ENCODE data around the gene PTPN18.
A peak's percentile ranks its signal among the peaks of the same experiment; 100 is the strongest.

The PTPN18 gene

GRCh38 chr2:130359466-130359865 lies 3.6 kb downstream of the PTPN18 start:
- TF ChIP-seq Cebpa-rat (IDR thresholded peaks at IDR 0.05): no peak
- H3K9ac ChIP-seq: no peak overlapping the region
- no peak overlapping the region for H3K4me2 ChIP-seq
- H3K4me3 ChIP-seq: no peak overlapping the region
- no peaks in the 10 kb centered on the region for H4K20me1 ChIP-seq
- no peaks in the 10 kb centered on the region for H3K27me3 ChIP-seq
- H3K27ac ChIP-seq: no peak overlapping the region
- no peaks in the 10 kb centered on the region for H3K9me3 ChIP-seq
- H3K4me1 ChIP-seq: peaks cover 19% of the 10 kb centered on the region
- H3K36me3 ChIP-seq: 0 out of 2 replicates have a peak, but pooled peaks cover 4% of the 10 kb centered on the region

DNA sequence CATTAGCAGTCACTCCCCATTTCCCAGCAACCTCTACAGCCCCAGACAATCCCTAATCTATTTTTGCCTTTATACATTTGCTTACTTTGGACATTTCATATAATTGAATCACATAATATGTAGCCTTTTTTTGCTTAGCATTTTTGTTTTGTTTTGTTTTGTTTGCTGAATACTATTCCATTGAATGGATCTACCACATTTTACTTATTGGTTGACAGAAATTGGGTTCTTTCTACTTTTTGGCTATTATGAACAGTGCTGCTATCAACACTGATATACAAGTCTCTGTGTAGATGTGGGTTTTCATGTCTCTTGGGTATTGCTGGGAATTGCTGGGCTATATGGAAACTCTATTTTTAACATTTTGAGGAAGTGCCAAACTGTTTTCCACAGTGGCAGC lies 7.6 kb downstream of the PTPN18 start:
- H3K27ac ChIP-seq: no peak overlapping the region
- H3K9ac ChIP-seq: no peak overlapping the region
- no peaks in the 10 kb centered on the region for H3K9me3 ChIP-seq
- no peak for TF ChIP-seq Cebpa-rat (IDR thresholded peaks at IDR 0.05)
- no peaks in the 10 kb centered on the region for H4K20me1 ChIP-seq
- no peaks in the 10 kb centered on the region; the same call in 1 of the 2 replicates for H3K4me1 ChIP-seq
- no peak overlapping the region for H3K4me2 ChIP-seq
- H3K36me3 ChIP-seq: 0 out of 2 replicates have a peak, but pooled peaks cover 4% of the 10 kb centered on the region
- H3K27me3 ChIP-seq: no peaks in the 10 kb centered on the region
- H3K4me3 ChIP-seq: no peak overlapping the region

DNA sequence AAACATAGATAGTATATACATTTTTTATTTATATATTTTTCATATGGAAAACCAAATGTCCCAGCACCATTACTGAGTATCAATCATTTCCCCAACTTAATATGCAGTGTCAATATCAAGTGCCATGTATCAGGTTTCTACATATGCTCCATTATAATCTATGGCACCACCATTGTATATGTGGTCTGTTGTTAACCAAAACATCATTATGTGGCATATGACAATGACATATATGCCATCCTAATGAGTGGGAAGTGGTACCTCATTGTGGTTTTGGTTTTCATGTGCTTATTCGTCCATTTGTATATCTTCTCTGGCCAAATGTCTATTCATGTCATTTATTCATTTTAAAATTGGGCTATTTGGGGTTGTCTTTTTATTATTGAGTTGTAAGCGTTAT lies 9.2 kb downstream of the PTPN18 start:
- no peak for TF ChIP-seq Cebpa-rat (IDR thresholded peaks at IDR 0.05)
- H3K4me3 ChIP-seq: no peak overlapping the region
- peaks cover 2% of the 10 kb centered on the region for H3K4me1 ChIP-seq
- no peaks in the 10 kb centered on the region for H3K9me3 ChIP-seq
- no peaks in the 10 kb centered on the region for H3K27me3 ChIP-seq
- H3K27ac ChIP-seq: no peak overlapping the region
- H3K4me2 ChIP-seq: no peak overlapping the region
- no peaks in the 10 kb centered on the region for H4K20me1 ChIP-seq
- no peak overlapping the region for H3K9ac ChIP-seq
- H3K36me3 ChIP-seq: no peaks in the 10 kb centered on the region

DNA sequence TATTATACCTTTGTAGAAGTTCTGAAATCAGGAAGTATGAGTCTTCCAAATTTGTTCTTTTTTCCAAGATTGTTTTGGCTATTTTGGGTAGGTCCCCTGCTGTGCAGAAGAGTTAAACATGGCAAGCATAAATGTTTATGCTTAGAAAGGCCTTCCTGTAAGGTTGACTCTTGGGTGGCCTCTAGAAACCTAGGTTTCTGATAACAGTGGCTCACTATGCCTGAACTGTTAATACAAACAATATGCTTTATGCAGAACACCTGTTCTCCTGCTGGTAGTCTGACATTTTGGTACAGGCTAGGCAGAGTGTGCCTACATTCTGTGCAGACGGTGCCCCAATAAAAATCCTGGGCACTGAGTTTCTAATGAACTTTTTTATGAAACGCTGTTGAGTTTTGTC lies 10.1 kb downstream of the PTPN18 start:
- Histone ChIP-seq H3K9ac (no peak overlapping the region), H3K9me3 (no peaks in the 10 kb centered on the region), H3K27ac (no peak overlapping the region), H3K4me3 (no peak overlapping the region), H3K36me3 (no peaks in the 10 kb centered on the region), H3K27me3 (no peaks in the 10 kb centered on the region), H3K4me1 (peaks cover 11% of the 10 kb centered on the region), H3K4me2 (no peak overlapping the region), H4K20me1 (no peaks in the 10 kb centered on the region)
- no peak for TF ChIP-seq Cebpa-rat (IDR thresholded peaks at IDR 0.05)

GRCh38 chr2:130366720-130367119 lies 10.9 kb downstream of the PTPN18 start:
- Histone ChIP-seq H3K4me3 (no peak overlapping the region), H3K9ac (no peak overlapping the region), H3K9me3 (no peaks in the 10 kb centered on the region), H3K4me2 (no peak overlapping the region), H4K20me1 (no peaks in the 10 kb centered on the region), H3K36me3 (no peaks in the 10 kb centered on the region), H3K4me1 (peaks cover 19% of the 10 kb centered on the region), H3K27me3 (no peaks in the 10 kb centered on the region), H3K27ac (no peak overlapping the region)
- TF ChIP-seq Cebpa-rat (IDR thresholded peaks at IDR 0.05): no peak

- no peaks in the 10 kb centered on the region for H3K27me3 ChIP-seq
- no peak for TF ChIP-seq Cebpa-rat (IDR thresholded peaks at IDR 0.05)
- H3K27ac ChIP-seq: no peak overlapping the region
- H3K9me3 ChIP-seq: no peaks in the 10 kb centered on the region
- no peak overlapping the region for H3K4me2 ChIP-seq
- H3K4me3 ChIP-seq: no peak overlapping the region
- no peak overlapping the region for H3K9ac ChIP-seq
- H4K20me1 ChIP-seq: no peaks in the 10 kb centered on the region
- no peaks in the 10 kb centered on the region for H3K36me3 ChIP-seq
- H3K4me1 ChIP-seq: peaks cover 32% of the 10 kb centered on the region
These were observed 12.9 kb downstream of the PTPN18 start for GRCh38 chr2:130368786-130369185.

GRCh38 chr2:130369311-130369964 lies 13.6 kb downstream of the PTPN18 start:
- no peak for TF ChIP-seq Cebpa-rat (IDR thresholded peaks at IDR 0.05)
- Histone ChIP-seq H3K36me3 (peaks cover 2% of the 10 kb centered on the region), H4K20me1 (no peaks in the 10 kb centered on the region; the same call in 1 of the 2 replicates), H3K4me1 (peaks cover 33% of the 10 kb centered on the region), H3K4me2 (no peak overlapping the region), H3K4me3 (no peak overlapping the region), H3K27me3 (no peaks in the 10 kb centered on the region), H3K9ac (no peak overlapping the region), H3K27ac (no peak overlapping the region), H3K9me3 (no peaks in the 10 kb centered on the region)

GRCh38 chr2:130369965-130370341 lies 14.1 kb downstream of the PTPN18 start:
- H3K4me2 ChIP-seq: peak overlapping the region; percentile 96
- H3K4me3 ChIP-seq: no peak overlapping the region
- no peaks in the 10 kb centered on the region for H3K27me3 ChIP-seq
- no peak overlapping the region for H3K9ac ChIP-seq
- TF ChIP-seq Cebpa-rat (IDR thresholded peaks at IDR 0.05): no peak
- H3K36me3 ChIP-seq: peaks cover 7% of the 10 kb centered on the region
- H3K9me3 ChIP-seq: no peaks in the 10 kb centered on the region
- peaks cover 38% of the 10 kb centered on the region for H3K4me1 ChIP-seq
- no peaks in the 10 kb centered on the region; the same call in 1 of the 2 replicates for H4K20me1 ChIP-seq
- H3K27ac ChIP-seq: no peak overlapping the region

DNA sequence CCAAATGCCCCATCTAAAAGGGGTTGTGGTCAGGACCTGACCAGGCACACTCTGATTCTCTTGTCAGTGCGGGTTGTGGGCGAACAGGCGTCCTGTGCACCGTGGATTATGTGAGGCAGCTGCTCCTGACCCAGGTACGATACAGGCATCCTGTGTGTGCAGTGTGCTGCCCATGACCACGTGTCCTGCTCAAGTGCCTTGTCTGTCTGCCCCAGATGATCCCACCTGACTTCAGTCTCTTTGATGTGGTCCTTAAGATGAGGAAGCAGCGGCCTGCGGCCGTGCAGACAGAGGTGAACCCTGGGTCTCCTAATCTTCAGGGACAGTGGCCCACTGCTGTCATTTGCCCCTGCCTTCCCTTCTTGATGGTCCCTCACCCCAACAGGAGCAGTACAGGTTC lies 14.6 kb downstream of the PTPN18 start:
- H4K20me1 ChIP-seq: no peaks in the 10 kb centered on the region; the same call in 1 of the 2 replicates
- H3K4me1 ChIP-seq: peaks cover 40% of the 10 kb centered on the region
- H3K9me3 ChIP-seq: no peaks in the 10 kb centered on the region
- no peaks in the 10 kb centered on the region for H3K27me3 ChIP-seq
- 0 out of 2 replicates have a peak overlapping the region, but pooled peaks have one; percentile 82 for H3K27ac ChIP-seq
- peak overlapping the region; percentile 83; the same call in 1 of the 2 replicates for H3K9ac ChIP-seq
- H3K36me3 ChIP-seq: peaks cover 12% of the 10 kb centered on the region
- no peak overlapping the region for H3K4me3 ChIP-seq
- TF ChIP-seq Cebpa-rat (IDR thresholded peaks at IDR 0.05): no peak
- peak overlapping the region; percentile 96 for H3K4me2 ChIP-seq

GRCh38 chr2:130371723-130372054 lies 15.8 kb downstream of the PTPN18 start:
- peak overlapping the region; percentile 82 for H3K27ac ChIP-seq
- H4K20me1 ChIP-seq: peaks cover 6% of the 10 kb centered on the region; the same call in 1 of the 2 replicates
- H3K4me1 ChIP-seq: peaks cover 52% of the 10 kb centered on the region
- H3K36me3 ChIP-seq: peaks cover 20% of the 10 kb centered on the region
- H3K4me2 ChIP-seq: peak overlapping the region; percentile 96
- H3K9ac ChIP-seq: peak overlapping the region; percentile 83
- H3K4me3 ChIP-seq: peak overlapping the region; percentile 90
- H3K27me3 ChIP-seq: no peaks in the 10 kb centered on the region
- TF ChIP-seq Cebpa-rat (IDR thresholded peaks at IDR 0.05): no peak
- H3K9me3 ChIP-seq: no peaks in the 10 kb centered on the region

Measured in BLaER1 (cell line).